ENCODE results near the gene ABCB1. TPM values are rescaled to one million over a fixed set of nuclear protein-coding genes. Genes with fewer than 3 reads are reported as not detected.

Gene ABCB1
- total and polyA plus RNA-seq, 2 of the 8 experiments (the other 6 are each of a cell fraction or from before 2014, with no cell fraction given) = 0.51 to 1.2 TPM

DNA sequence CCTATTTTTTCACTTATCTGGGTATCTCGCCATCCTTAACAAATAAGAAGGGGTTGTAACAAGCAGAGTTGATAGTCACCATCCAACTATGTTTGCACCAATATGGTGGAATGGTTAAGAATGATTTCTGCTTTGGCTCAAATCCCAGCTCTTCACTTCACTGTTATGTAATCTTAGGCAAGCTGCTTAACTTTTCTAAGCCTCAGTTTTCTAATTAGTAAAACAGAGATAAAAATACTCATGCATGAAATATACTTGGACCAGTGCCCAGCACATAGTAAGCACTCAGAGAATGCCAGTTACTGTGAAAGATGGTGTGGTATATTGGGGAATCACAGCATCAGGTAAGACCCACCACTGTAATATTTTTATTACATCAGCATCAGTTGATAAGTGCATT is 33.6 kb downstream of the ABCB1 start (continued):
- no peak for TF ChIP-seq NANOG (IDR thresholded peaks at IDR 0.05; ENCODE audit: insufficient read depth, low read depth, low read length, poor library complexity, severe bottlenecking)
